Stomach (tissue), 4 donors: ENCODE data around the gene UGT1A8.

Experiments
- CTCF ChIP-seq, 7 experiments: fragments of 450-650 bp in 4 of 7; fragments of 200-600 bp in 3 of 7; sonication (generic) in 3 of 7; IDR thresholded peaks; one replicate each; pipeline ENCODE4 v1.5.1; 2016 to 2019; ENCODE audit warnings: antibody characterized with exemption in 7 of 7, control low read depth in 2 of 7, mild to moderate bottlenecking in 1 of 7
- EP300 ChIP-seq: sonication (generic); formaldehyde crosslinking; IDR thresholded peaks from one replicate; pipeline ENCODE4 v1.6.1; 2017; ENCODE audit warnings: antibody characterized with exemption
- POLR2A ChIP-seq, 4 donors: fragments of 450-650 bp; IDR thresholded peaks; one replicate each; pipeline ENCODE4 v1.6.1; 2016; ENCODE audit warnings: antibody characterized with exemption in 4 of 4, control low read depth in 2 of 4, mild to moderate bottlenecking in 1 of 4, moderate library complexity in 1 of 4
- POLR2AphosphoS5 ChIP-seq, 3 donors: sonication (generic); formaldehyde crosslinking; IDR thresholded peaks; one replicate each; pipeline ENCODE4 v1.6.1; 2016; ENCODE audit warnings: antibody characterized with exemption in 3 of 3

GRCh38 chr2:233605680-233606079, 11.8 kb upstream of the UGT1A8 start:
- no peak for TF ChIP-seq CTCF (IDR thresholded peaks at IDR 0.05)
- TF ChIP-seq POLR2AphosphoS5 (IDR thresholded peaks at IDR 0.05): no peak
- TF ChIP-seq EP300: no peak
- no peak for TF ChIP-seq POLR2A (IDR thresholded peaks at IDR 0.05)
